ENCODE results near the gene METTL13.

DNA sequence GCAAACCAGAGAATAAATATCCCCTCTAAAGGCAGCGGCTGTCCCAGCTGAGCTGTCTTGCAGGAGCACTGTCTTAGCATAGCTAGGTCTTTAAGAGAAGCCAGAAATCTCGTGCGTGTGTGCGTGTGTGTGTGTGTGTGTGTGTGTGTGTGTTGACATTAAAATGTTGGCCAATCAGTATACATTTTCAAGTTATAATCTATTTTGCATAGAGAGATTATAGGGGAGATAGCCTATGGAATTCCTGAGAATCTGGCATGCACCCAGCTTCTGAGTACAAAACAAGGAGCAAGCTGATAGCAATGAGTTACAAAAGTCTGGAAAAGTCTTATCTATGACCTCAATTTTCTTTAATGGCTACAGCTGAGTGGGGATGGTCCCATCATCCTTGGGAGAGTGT is 17.7 kb downstream of the METTL13 start:
- no peak for TF ChIP-seq CTCF (IDR thresholded peaks at IDR 0.05; ENCODE audit: low read depth, low read length, poor library complexity, severe bottlenecking)
- TF ChIP-seq EZH2phosphoT487 (IDR thresholded peaks at IDR 0.05; ENCODE audit: borderline replicate concordance, low read length), result no peak
